Astrocyte (in vitro differentiated cells and primary cell): ENCODE data around the gene TTYH2. TPM values are rescaled to one million over a fixed set of nuclear protein-coding genes. Genes with fewer than 3 reads are reported as not detected.

ENCODE experiments used
- DNase-seq: peaks from one replicate; pipeline ENCODE4 v3.0.0-alpha.2; 2010; ENCODE audit warnings: low read depth
- FAIRE-seq: peaks from 2 replicates; lab custom pipeline; 2011; peaks lifted over from hg19 to GRCh38; lab: Jason Lieb, UNC
- H2AFZ ChIP-seq: 2 replicates; pipeline ENCODE4 v1.6.0; 2012; ENCODE audit warnings: low read depth, low read length, inconsistent platforms
- H3K27ac ChIP-seq: 2 replicates; pipeline ENCODE4 v1.5.1; 2011; ENCODE audit warnings: low read depth, low read length, inconsistent platforms
- H3K27me3 ChIP-seq: 2 replicates; pipeline ENCODE4 v1.6.0; 2011; ENCODE audit warnings: low read length, inconsistent platforms; ENCODE audit not compliant: insufficient read depth
- H3K36me3 ChIP-seq: 2 replicates; pipeline ENCODE4 v1.5.1; 2011; ENCODE audit warnings: low read length, inconsistent platforms; ENCODE audit not compliant: insufficient read depth
- H3K4me1 ChIP-seq: 2 replicates; pipeline ENCODE4 v1.5.1; 2011; ENCODE audit warnings: low read length, inconsistent platforms; ENCODE audit not compliant: insufficient read depth
- H3K4me2 ChIP-seq: 2 replicates; pipeline ENCODE4 v1.6.0; 2012; ENCODE audit warnings: low read length, inconsistent platforms
- H3K4me3 ChIP-seq: 2 replicates; pipeline ENCODE4 v1.5.1; 2011; ENCODE audit warnings: low read depth, mild to moderate bottlenecking, low read length, inconsistent platforms; ENCODE audit not compliant: insufficient read depth
- H3K79me2 ChIP-seq: 2 replicates; pipeline ENCODE4 v1.6.0; 2012; ENCODE audit warnings: mild to moderate bottlenecking, low read length, inconsistent platforms; ENCODE audit not compliant: insufficient read depth
- H3K9ac ChIP-seq: 2 replicates; pipeline ENCODE4 v1.6.0; 2012; ENCODE audit warnings: mild to moderate bottlenecking, low read length, inconsistent platforms
- H3K9me3 ChIP-seq: 2 replicates; pipeline ENCODE4 v1.5.1; 2012; ENCODE audit warnings: low read depth, mild to moderate bottlenecking, low read length, inconsistent platforms; ENCODE audit not compliant: insufficient read depth
- H4K20me1 ChIP-seq: 2 replicates; pipeline ENCODE4 v1.6.0; 2012; ENCODE audit warnings: low read length, inconsistent platforms; ENCODE audit not compliant: insufficient read depth
- H3K27ac Mint-ChIP-seq: one replicate; pipeline ENCODE4 v1.8.0; 2021; ENCODE audit warnings: mild to moderate bottlenecking, mixed read lengths; ENCODE audit not compliant: unreplicated experiment
- H3K27me3 Mint-ChIP-seq: one replicate; pipeline ENCODE4 v1.8.0; 2021; ENCODE audit warnings: low read depth, mixed read lengths; ENCODE audit not compliant: unreplicated experiment
- H3K36me3 Mint-ChIP-seq: one replicate; pipeline ENCODE4 v1.8.0; 2021; ENCODE audit warnings: low read depth, mixed read lengths; ENCODE audit not compliant: unreplicated experiment
- H3K4me1 Mint-ChIP-seq: one replicate; pipeline ENCODE4 v1.8.0; 2021; ENCODE audit warnings: low read depth, mixed read lengths; ENCODE audit not compliant: unreplicated experiment
- H3K4me3 Mint-ChIP-seq: one replicate; pipeline ENCODE4 v1.8.0; 2021; ENCODE audit warnings: mild to moderate bottlenecking, moderate library complexity, mixed read lengths; ENCODE audit not compliant: unreplicated experiment
- H3K9me3 Mint-ChIP-seq: one replicate; pipeline ENCODE4 v1.8.0; 2021; ENCODE audit warnings: mild to moderate bottlenecking, mixed read lengths; ENCODE audit not compliant: unreplicated experiment
- CTCF ChIP-seq: IDR thresholded peaks from 2 replicates; pipeline ENCODE4 v1.5.1; 2011; ENCODE audit warnings: low read depth, mild to moderate bottlenecking, inconsistent platforms, low read length, moderate library complexity; ENCODE audit not compliant: insufficient read depth
- EZH2 ChIP-seq: IDR thresholded peaks from 2 replicates; pipeline ENCODE4 v1.6.1; 2012; ENCODE audit warnings: mild to moderate bottlenecking, low read length, inconsistent platforms; ENCODE audit not compliant: insufficient read depth
- total RNA-seq: library from RNA; stranded (reverse); gene quantifications from 2 replicates; pipeline ENCODE4 v1.2.1, GENCODE V29; 2021

The TTYH2 gene
- total RNA-seq, 1 donor from 2014 or later, result 8.0 TPM

DNA sequence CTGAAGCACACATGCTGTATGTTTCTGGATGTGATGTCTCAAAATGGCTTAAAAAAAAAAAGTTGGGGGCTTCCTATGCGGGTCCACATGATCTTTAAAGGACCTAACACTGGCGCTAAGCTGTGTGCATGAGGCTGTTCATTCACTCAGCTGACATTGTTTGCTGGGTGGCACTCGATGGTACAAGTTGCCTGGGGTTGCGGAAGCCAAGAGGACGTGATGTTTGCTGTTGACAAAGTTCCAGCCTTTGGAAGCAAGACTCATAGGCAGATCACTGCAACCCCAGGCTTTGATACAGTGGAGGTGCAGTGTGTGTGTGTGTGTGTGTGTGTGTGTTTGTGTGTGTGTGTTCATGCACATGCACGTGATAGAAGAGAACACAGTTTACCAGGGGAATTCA, 31.2 kb downstream of the TTYH2 start:
- no peak overlapping the region for H3K4me2 ChIP-seq
- no peak overlapping the region for H3K27ac ChIP-seq
- no peak overlapping the region for H3K4me3 ChIP-seq
- Mint-ChIP-seq H3K9me3 (peaks cover 5% of the 10 kb centered on the region), H3K4me1 (peaks cover 5% of the 10 kb centered on the region), H3K27me3 (peaks cover 21% of the 10 kb centered on the region), H3K27ac (no peak overlapping the region), H3K36me3 (peaks cover 12% of the 10 kb centered on the region), H3K4me3 (no peak overlapping the region)
- H3K79me2 ChIP-seq, result no peaks in the 10 kb centered on the region
- no peak overlapping the region for H3K9ac ChIP-seq
- no peak overlapping the region for H2AFZ ChIP-seq
- H3K27me3 ChIP-seq, result no peaks in the 10 kb centered on the region
- FAIRE-seq (no peak), DNase-seq (no peak)
- TF ChIP-seq CTCF (no peak), EZH2 (no peak)
- no peaks in the 10 kb centered on the region for H4K20me1 ChIP-seq
- no peaks in the 10 kb centered on the region for H3K4me1 ChIP-seq
- no peaks in the 10 kb centered on the region for H3K9me3 ChIP-seq
- H3K36me3 ChIP-seq, result no peaks in the 10 kb centered on the region

- Histone ChIP-seq H4K20me1 (no peaks in the 10 kb centered on the region), H3K4me3 (no peak overlapping the region), H3K27me3 (no peaks in the 10 kb centered on the region), H3K36me3 (no peaks in the 10 kb centered on the region), H3K4me1 (no peaks in the 10 kb centered on the region), H3K9me3 (no peaks in the 10 kb centered on the region), H3K79me2 (no peaks in the 10 kb centered on the region), H3K4me2 (peak overlapping the region; percentile 50), H3K27ac (no peak overlapping the region), H3K9ac (no peak overlapping the region), H2AFZ (peak overlapping the region; percentile 51)
- Mint-ChIP-seq H3K4me1 (peaks cover 5% of the 10 kb centered on the region), H3K27ac (peak overlapping the region; percentile 69), H3K36me3 (peaks cover 8% of the 10 kb centered on the region), H3K9me3 (peaks cover 5% of the 10 kb centered on the region), H3K27me3 (peaks cover 21% of the 10 kb centered on the region), H3K4me3 (no peak overlapping the region)
- FAIRE-seq (no peak), DNase-seq (no peak)
- TF ChIP-seq EZH2 (no peak), CTCF (peak; percentile 3)
These were observed 31.9 kb downstream of the TTYH2 start for GRCh38 chr17:74245145-74245831.

- H3K4me3 ChIP-seq, result no peak overlapping the region
- peaks cover 8% of the 10 kb centered on the region for H3K36me3 Mint-ChIP-seq
- H3K9ac ChIP-seq, result no peak overlapping the region
- H4K20me1 ChIP-seq, result no peaks in the 10 kb centered on the region
- no peak overlapping the region for H3K4me3 Mint-ChIP-seq
- no peak overlapping the region for H3K27ac Mint-ChIP-seq
- no peaks in the 10 kb centered on the region for H3K9me3 ChIP-seq
- TF ChIP-seq CTCF (no peak), EZH2 (no peak)
- FAIRE-seq, result no peak
- no peak overlapping the region for H3K27ac ChIP-seq
- peaks cover 19% of the 10 kb centered on the region for H3K27me3 Mint-ChIP-seq
- no peaks in the 10 kb centered on the region for H3K79me2 ChIP-seq
- DNase-seq, result no peak
- no peaks in the 10 kb centered on the region for H3K36me3 ChIP-seq
- H3K4me2 ChIP-seq, result no peak overlapping the region
- no peaks in the 10 kb centered on the region for H3K27me3 ChIP-seq
- H3K9me3 Mint-ChIP-seq, result peaks cover 5% of the 10 kb centered on the region
- no peaks in the 10 kb centered on the region for H3K4me1 ChIP-seq
- H3K4me1 Mint-ChIP-seq, result peaks cover 3% of the 10 kb centered on the region
- H2AFZ ChIP-seq, result no peak overlapping the region
These were observed 32.5 kb downstream of the TTYH2 start for GRCh38 chr17:74245871-74246270.
